Measurements from ENCODE around the gene NAV1. TPM values are rescaled to one million over a fixed set of nuclear protein-coding genes. Genes with fewer than 3 reads are reported as not detected.

The NAV1 gene
- total and polyA plus RNA-seq, 9 of the 15 experiments (the other 6 are each of a cell fraction or from before 2014, with no cell fraction given): 0.91 to 16.8 (median 3.2) TPM

DNA sequence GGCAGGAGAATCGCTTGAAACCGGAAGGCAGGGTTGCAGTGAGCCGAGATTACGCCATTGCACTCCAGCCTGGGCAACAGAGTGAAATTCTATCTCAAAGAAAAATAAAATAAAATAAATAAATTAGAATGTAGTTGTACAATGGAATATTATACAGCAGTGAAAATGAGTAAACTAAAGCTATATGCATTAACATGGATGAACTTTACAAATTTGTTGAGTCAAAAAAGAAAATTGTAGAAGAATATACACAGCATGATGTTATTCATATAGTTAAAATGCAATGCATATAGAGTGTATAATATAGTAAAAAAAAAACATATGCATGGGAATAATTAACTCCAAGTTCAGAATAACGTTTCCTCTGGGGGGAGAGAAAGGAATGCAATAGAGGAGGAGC is 11.0 kb upstream of the NAV1 start:
- Histone ChIP-seq H3K9me1 (ENCODE audit: control insufficient read depth, insufficient read depth, low read length) (no peaks in the 10 kb centered on the region), H3K79me2 (ENCODE audit: control insufficient read depth, insufficient read depth, low read length) (no peaks in the 10 kb centered on the region), H3K36me3 (ENCODE audit: control insufficient read depth, insufficient read depth, low read length) (no peaks in the 10 kb centered on the region), H3K9me3 (replicated peaks; ENCODE audit: control insufficient read depth, insufficient read depth, low read depth, low read length) (no peaks in the 10 kb centered on the region), H3K4me1 (replicated peaks in 1 of 2; ENCODE audit: control insufficient read depth in 2 of 2, insufficient read depth in 2 of 2, low read length in 2 of 2) (peaks cover 0 to 3% of the 10 kb centered on the region in 2 experiments; a peak in 2 of 5 replicates), H3K27me3 (ENCODE audit: control insufficient read depth in 2 of 2, insufficient read depth in 2 of 2, low read length in 2 of 2) (peaks cover 0 to 6% of the 10 kb centered on the region in 2 experiments; a peak in 2 of 5 replicates), H3K4me2 (ENCODE audit: insufficient read depth, low read length) (no peak overlapping the region), H3K27ac (ENCODE audit: extremely low read depth, low read depth, low read length) (no peak overlapping the region), H3K9ac (ENCODE audit: insufficient read depth in 1 of 2, low read depth in 2 of 2, low read length in 2 of 2) (no peak overlapping the region), H2AFZ (ENCODE audit: low read depth, low read length) (no peak overlapping the region), H4K20me1 (replicated peaks; ENCODE audit: control insufficient read depth, insufficient read depth, low read length) (no peaks in the 10 kb centered on the region), H3K4me3 (no peak overlapping the region)
- intact Hi-C loops (cut with micrococcal nuclease) (no loop called here), in situ Hi-C loops (cut with MboI) (no loop called here)
- FAIRE-seq: no peak
- TF ChIP-seq BCOR (IDR thresholded peaks at IDR 0.05) (peak; percentile 42; the same call in 1 of the 2 replicates), ELK3 (CRISPR knock-in tag; IDR thresholded peaks at IDR 0.05) (no peak), CHD4 (IDR thresholded peaks at IDR 0.05; ENCODE audit: insufficient read depth, insufficient replicate concordance, low read depth, low read length, poor library complexity, severe bottlenecking) (no peak), RBM25 (IDR thresholded peaks at IDR 0.05; ENCODE audit: low read depth, low read length, severe bottlenecking) (peak; percentile 65), HMGXB4 (CRISPR knock-in tag; IDR thresholded peaks at IDR 0.05) (no peak), ZNF146 (CRISPR knock-in tag; IDR thresholded peaks at IDR 0.05; ENCODE audit: unreplicated experiment) (peak; percentile 83)
- 12% methylated on average over 5 of the region's 5 CpGs for WGBS (ENCODE audit: insufficient coverage, low coverage, missing lambda C conversion rate)
- DNase-seq (ENCODE audit: extremely low read depth in 1 of 4, low spot score in 3 of 4): no peak
- BruUV-seq (replicated peaks): no TSS peak
- POLR2A ChIA-PET: no interaction called here
- CTCF ChIA-PET (ENCODE audit: low intra/inter-chr PET ratio): interaction anchor here (1.2 kb wide), 1 partner anchor 15 kb away, joined by 3 read pairs; no protein-coding TSS in a partner anchor
- ATAC-seq: no peak

Data from K562 (cell line).